ENCODE results near the gene GPR141. TPM values are rescaled to one million over a fixed set of nuclear protein-coding genes. Genes with fewer than 3 reads are reported as not detected.

The GPR141 gene
- total and polyA plus RNA-seq, 9 of the 15 experiments (the other 6 are each of a cell fraction or from before 2014, with no cell fraction given), result not detected

DNA sequence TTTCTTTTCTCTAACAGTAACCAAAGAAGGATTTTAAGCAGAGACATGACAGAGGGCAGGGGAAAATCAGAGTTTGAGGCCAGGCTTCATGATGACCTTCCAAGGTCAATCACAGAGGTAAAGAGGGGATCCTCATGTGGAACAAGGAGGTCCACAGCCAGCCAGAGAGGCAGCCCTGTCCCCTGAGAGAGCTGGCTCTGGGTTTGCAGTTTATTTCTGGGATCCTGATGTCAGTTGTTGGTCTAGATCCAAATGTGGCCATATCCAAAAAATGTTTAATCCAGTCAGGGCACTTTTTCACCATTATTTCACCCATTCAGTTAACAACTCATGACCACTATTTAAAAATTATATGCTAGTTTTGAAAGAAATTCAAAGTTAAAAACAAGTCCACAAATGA, 45.6 kb downstream of the GPR141 start (continued):
- TF ChIP-seq, protein P1, sequence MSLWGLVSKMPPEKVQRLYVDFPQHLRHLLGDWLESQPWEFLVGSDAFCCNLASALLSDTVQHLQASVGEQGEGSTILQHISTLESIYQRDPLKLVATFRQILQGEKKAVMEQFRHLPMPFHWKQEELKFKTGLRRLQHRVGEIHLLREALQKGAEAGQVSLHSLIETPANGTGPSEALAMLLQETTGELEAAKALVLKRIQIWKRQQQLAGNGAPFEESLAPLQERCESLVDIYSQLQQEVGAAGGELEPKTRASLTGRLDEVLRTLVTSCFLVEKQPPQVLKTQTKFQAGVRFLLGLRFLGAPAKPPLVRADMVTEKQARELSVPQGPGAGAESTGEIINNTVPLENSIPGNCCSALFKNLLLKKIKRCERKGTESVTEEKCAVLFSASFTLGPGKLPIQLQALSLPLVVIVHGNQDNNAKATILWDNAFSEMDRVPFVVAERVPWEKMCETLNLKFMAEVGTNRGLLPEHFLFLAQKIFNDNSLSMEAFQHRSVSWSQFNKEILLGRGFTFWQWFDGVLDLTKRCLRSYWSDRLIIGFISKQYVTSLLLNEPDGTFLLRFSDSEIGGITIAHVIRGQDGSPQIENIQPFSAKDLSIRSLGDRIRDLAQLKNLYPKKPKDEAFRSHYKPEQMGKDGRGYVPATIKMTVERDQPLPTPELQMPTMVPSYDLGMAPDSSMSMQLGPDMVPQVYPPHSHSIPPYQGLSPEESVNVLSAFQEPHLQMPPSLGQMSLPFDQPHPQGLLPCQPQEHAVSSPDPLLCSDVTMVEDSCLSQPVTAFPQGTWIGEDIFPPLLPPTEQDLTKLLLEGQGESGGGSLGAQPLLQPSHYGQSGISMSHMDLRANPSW (CRISPR knock-in tag; IDR thresholded peaks at IDR 0.05), result no peak
- TF ChIP-seq NCOA4 (IDR thresholded peaks at IDR 0.05; ENCODE audit: partially characterized antibody), result no peak
- TF ChIP-seq, protein P2, sequence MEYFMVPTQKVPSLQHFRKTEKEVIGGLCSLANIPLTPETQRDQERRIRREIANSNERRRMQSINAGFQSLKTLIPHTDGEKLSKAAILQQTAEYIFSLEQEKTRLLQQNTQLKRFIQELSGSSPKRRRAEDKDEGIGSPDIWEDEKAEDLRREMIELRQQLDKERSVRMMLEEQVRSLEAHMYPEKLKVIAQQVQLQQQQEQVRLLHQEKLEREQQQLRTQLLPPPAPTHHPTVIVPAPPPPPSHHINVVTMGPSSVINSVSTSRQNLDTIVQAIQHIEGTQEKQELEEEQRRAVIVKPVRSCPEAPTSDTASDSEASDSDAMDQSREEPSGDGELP (CRISPR knock-in tag; IDR thresholded peaks at IDR 0.05; ENCODE audit: borderline replicate concordance), result no peak
- TF ChIP-seq SMAD2 (IDR thresholded peaks at IDR 0.05; ENCODE audit: low read depth, low read length), result no peak
- no peak for TF ChIP-seq ZNF232 (CRISPR knock-in tag; IDR thresholded peaks at IDR 0.05)
- no peak for TF ChIP-seq COPS2 (conservative IDR thresholded peaks at IDR 0.05)
- TF ChIP-seq, protein P3, sequence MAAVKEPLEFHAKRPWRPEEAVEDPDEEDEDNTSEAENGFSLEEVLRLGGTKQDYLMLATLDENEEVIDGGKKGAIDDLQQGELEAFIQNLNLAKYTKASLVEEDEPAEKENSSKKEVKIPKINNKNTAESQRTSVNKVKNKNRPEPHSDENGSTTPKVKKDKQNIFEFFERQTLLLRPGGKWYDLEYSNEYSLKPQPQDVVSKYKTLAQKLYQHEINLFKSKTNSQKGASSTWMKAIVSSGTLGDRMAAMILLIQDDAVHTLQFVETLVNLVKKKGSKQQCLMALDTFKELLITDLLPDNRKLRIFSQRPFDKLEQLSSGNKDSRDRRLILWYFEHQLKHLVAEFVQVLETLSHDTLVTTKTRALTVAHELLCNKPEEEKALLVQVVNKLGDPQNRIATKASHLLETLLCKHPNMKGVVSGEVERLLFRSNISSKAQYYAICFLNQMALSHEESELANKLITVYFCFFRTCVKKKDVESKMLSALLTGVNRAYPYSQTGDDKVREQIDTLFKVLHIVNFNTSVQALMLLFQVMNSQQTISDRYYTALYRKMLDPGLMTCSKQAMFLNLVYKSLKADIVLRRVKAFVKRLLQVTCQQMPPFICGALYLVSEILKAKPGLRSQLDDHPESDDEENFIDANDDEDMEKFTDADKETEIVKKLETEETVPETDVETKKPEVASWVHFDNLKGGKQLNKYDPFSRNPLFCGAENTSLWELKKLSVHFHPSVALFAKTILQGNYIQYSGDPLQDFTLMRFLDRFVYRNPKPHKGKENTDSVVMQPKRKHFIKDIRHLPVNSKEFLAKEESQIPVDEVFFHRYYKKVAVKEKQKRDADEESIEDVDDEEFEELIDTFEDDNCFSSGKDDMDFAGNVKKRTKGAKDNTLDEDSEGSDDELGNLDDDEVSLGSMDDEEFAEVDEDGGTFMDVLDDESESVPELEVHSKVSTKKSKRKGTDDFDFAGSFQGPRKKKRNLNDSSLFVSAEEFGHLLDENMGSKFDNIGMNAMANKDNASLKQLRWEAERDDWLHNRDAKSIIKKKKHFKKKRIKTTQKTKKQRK (IDR thresholded peaks at IDR 0.05; ENCODE audit: borderline replicate concordance, low read depth, low read length), result no peak
- no peak for TF ChIP-seq HCFC1 (IDR thresholded peaks at IDR 0.05; ENCODE audit: low read depth, low read length)
- no peak for TF ChIP-seq C11orf30 (IDR thresholded peaks at IDR 0.05; ENCODE audit: low read depth)
- TF ChIP-seq WHSC1 (IDR thresholded peaks at IDR 0.05; ENCODE audit: low read length), result no peak
- no peak for TF ChIP-seq POLR3A (IDR thresholded peaks at IDR 0.05; ENCODE audit: borderline replicate concordance, extremely low read depth, insufficient read depth, insufficient read length)

All from K562 (cell line).